HL-60 (cell line): ENCODE data around the gene NBEAL2.

Experiments used
- DNase-seq, 2 experiments: peaks; one replicate each; pipeline ENCODE4 v3.0.0-alpha.2; 2010 to 2020; ENCODE audit warnings: low read depth in 1 of 2, low spot score in 1 of 2
- H3K27ac ChIP-seq: fragments of 250-450 bp; sonication (Bioruptor Pico); replicated peaks from 2 replicates; pipeline ENCODE4 v1.5.1; 2020; ENCODE audit warnings: mild to moderate bottlenecking, moderate library complexity
- H3K27me3 ChIP-seq: fragments of 250-450 bp; sonication (Bioruptor Pico); 2 replicates; pipeline ENCODE4 v1.5.1; 2021; ENCODE audit warnings: mild to moderate bottlenecking, moderate library complexity; ENCODE audit not compliant: insufficient read depth, poor library complexity, severe bottlenecking
- H3K4me3 ChIP-seq: replicated peaks from 2 replicates; pipeline ENCODE4 v1.5.1; 2011; ENCODE audit warnings: mild to moderate bottlenecking, control low read depth, low read length; ENCODE audit not compliant: insufficient read depth
- CTCF ChIP-seq: IDR thresholded peaks from one replicate; pipeline ENCODE4 v1.5.1; 2011; ENCODE audit warnings: low read length, control low read depth, inconsistent platforms; ENCODE audit not compliant: insufficient read depth
- GABPA ChIP-seq: IDR thresholded peaks from 2 replicates; pipeline ENCODE4 v1.6.1; 2012; ENCODE audit warnings: low read depth
- POLR2AphosphoS5 ChIP-seq: IDR thresholded peaks from 2 replicates; pipeline ENCODE4 v1.6.1; 2012; ENCODE audit warnings: low read depth
- REST ChIP-seq: IDR thresholded peaks from 2 replicates; pipeline ENCODE4 v1.6.1; 2012; ENCODE audit warnings: low read depth; ENCODE audit not compliant: insufficient replicate concordance
- SPI1 ChIP-seq: IDR thresholded peaks from 2 replicates; pipeline ENCODE4 v1.6.1; 2012; ENCODE audit warnings: low read depth, mild to moderate bottlenecking, borderline replicate concordance

Gene NBEAL2

GRCh38 chr3:47008234-47008796, 28.8 kb downstream of the NBEAL2 start:
- H3K27ac ChIP-seq, result no peak overlapping the region
- no peak for DNase-seq
- H3K4me3 ChIP-seq, result no peak overlapping the region
- TF ChIP-seq SPI1, result no peak
- TF ChIP-seq CTCF, result no peak
- no peak for TF ChIP-seq POLR2AphosphoS5
- TF ChIP-seq GABPA, result no peak
- no peak for TF ChIP-seq REST
- H3K27me3 ChIP-seq, result no peaks in the 10 kb centered on the region

- Histone ChIP-seq H3K27ac (no peak overlapping the region), H3K27me3 (no peaks in the 10 kb centered on the region), H3K4me3 (no peak overlapping the region)
- TF ChIP-seq GABPA (no peak), REST (no peak), POLR2AphosphoS5 (no peak)
- no peak for DNase-seq
These were observed 29.4 kb downstream of the NBEAL2 start for GRCh38 chr3:47008851-47009224.

GRCh38 chr3:47009225-47010110, 30.0 kb downstream of the NBEAL2 start:
- no peaks in the 10 kb centered on the region for H3K27me3 ChIP-seq
- no peak for DNase-seq
- H3K27ac ChIP-seq, result no peak overlapping the region
- TF ChIP-seq CTCF (no peak), SPI1 (no peak), REST (no peak), POLR2AphosphoS5 (no peak), GABPA (no peak)
- H3K4me3 ChIP-seq, result no peak overlapping the region
